Measurements from ENCODE around the gene TYMP. TPM values are rescaled to one million over a fixed set of nuclear protein-coding genes. Genes with fewer than 3 reads are reported as not detected.

Gene TYMP
- total and polyA plus RNA-seq, 2 of the 8 experiments (the other 6 are each of a cell fraction or from before 2014, with no cell fraction given) = 0.43 to 0.48 TPM

DNA sequence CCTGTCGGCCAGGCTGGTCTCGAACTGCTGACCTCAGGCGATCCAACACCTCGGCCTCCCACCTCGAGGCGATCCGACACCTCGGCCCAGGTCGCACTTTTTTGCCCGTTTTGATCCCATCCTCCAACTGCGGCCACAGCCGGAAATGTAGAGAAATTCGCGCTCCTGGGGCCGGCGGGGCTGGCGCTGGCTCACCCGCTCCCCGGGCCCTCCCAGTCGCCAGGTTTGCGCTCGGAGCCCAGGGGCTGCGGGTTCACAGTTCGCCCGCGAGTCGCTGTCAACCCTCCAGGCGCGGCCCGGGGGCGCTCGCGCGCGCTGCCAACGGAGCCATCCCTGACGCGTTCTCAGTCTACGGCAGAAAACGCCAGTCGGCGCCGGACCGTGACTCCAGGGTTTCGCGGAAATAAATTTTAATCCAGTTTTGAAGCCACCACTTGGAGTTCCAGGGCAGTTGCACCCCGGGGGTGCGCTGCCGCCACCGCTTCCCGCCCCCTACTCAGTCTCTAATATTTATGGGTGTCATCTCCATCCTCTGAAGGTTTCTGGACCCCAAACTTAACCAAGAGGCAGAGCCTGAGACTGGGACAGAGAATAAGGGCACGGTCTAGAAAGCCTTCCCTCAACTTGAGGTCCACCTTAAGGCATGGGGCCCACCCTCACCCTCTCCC, 14.4 kb upstream of the TYMP start (continued):
- TF ChIP-seq, protein P1, sequence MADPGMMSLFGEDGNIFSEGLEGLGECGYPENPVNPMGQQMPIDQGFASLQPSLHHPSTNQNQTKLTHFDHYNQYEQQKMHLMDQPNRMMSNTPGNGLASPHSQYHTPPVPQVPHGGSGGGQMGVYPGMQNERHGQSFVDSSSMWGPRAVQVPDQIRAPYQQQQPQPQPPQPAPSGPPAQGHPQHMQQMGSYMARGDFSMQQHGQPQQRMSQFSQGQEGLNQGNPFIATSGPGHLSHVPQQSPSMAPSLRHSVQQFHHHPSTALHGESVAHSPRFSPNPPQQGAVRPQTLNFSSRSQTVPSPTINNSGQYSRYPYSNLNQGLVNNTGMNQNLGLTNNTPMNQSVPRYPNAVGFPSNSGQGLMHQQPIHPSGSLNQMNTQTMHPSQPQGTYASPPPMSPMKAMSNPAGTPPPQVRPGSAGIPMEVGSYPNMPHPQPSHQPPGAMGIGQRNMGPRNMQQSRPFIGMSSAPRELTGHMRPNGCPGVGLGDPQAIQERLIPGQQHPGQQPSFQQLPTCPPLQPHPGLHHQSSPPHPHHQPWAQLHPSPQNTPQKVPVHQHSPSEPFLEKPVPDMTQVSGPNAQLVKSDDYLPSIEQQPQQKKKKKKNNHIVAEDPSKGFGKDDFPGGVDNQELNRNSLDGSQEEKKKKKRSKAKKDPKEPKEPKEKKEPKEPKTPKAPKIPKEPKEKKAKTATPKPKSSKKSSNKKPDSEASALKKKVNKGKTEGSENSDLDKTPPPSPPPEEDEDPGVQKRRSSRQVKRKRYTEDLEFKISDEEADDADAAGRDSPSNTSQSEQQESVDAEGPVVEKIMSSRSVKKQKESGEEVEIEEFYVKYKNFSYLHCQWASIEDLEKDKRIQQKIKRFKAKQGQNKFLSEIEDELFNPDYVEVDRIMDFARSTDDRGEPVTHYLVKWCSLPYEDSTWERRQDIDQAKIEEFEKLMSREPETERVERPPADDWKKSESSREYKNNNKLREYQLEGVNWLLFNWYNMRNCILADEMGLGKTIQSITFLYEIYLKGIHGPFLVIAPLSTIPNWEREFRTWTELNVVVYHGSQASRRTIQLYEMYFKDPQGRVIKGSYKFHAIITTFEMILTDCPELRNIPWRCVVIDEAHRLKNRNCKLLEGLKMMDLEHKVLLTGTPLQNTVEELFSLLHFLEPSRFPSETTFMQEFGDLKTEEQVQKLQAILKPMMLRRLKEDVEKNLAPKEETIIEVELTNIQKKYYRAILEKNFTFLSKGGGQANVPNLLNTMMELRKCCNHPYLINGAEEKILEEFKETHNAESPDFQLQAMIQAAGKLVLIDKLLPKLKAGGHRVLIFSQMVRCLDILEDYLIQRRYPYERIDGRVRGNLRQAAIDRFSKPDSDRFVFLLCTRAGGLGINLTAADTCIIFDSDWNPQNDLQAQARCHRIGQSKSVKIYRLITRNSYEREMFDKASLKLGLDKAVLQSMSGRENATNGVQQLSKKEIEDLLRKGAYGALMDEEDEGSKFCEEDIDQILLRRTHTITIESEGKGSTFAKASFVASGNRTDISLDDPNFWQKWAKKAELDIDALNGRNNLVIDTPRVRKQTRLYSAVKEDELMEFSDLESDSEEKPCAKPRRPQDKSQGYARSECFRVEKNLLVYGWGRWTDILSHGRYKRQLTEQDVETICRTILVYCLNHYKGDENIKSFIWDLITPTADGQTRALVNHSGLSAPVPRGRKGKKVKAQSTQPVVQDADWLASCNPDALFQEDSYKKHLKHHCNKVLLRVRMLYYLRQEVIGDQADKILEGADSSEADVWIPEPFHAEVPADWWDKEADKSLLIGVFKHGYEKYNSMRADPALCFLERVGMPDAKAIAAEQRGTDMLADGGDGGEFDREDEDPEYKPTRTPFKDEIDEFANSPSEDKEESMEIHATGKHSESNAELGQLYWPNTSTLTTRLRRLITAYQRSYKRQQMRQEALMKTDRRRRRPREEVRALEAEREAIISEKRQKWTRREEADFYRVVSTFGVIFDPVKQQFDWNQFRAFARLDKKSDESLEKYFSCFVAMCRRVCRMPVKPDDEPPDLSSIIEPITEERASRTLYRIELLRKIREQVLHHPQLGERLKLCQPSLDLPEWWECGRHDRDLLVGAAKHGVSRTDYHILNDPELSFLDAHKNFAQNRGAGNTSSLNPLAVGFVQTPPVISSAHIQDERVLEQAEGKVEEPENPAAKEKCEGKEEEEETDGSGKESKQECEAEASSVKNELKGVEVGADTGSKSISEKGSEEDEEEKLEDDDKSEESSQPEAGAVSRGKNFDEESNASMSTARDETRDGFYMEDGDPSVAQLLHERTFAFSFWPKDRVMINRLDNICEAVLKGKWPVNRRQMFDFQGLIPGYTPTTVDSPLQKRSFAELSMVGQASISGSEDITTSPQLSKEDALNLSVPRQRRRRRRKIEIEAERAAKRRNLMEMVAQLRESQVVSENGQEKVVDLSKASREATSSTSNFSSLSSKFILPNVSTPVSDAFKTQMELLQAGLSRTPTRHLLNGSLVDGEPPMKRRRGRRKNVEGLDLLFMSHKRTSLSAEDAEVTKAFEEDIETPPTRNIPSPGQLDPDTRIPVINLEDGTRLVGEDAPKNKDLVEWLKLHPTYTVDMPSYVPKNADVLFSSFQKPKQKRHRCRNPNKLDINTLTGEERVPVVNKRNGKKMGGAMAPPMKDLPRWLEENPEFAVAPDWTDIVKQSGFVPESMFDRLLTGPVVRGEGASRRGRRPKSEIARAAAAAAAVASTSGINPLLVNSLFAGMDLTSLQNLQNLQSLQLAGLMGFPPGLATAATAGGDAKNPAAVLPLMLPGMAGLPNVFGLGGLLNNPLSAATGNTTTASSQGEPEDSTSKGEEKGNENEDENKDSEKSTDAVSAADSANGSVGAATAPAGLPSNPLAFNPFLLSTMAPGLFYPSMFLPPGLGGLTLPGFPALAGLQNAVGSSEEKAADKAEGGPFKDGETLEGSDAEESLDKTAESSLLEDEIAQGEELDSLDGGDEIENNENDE (IDR thresholded peaks at IDR 0.05; ENCODE audit: insufficient replicate concordance, low read length) = no peak
- TF ChIP-seq TBP (IDR thresholded peaks at IDR 0.05; ENCODE audit: low read depth, low read length) = peak; percentile 66
- TF ChIP-seq YY1 (IDR thresholded peaks at IDR 0.05; ENCODE audit: low read depth, low read length) = peak; percentile 49; the same call in 1 of the 2 replicates
- no peak for TF ChIP-seq BCL11A (IDR thresholded peaks at IDR 0.05; ENCODE audit: low read depth in 2 of 2, low read length in 2 of 2)
- no peak for TF ChIP-seq CHD1 (IDR thresholded peaks at IDR 0.05; ENCODE audit: low read depth, low read length)
- no peak for TF ChIP-seq CTBP2 (IDR thresholded peaks at IDR 0.05; ENCODE audit: borderline replicate concordance, insufficient read depth, insufficient read length, low read length)
- TF ChIP-seq BACH1 (IDR thresholded peaks at IDR 0.05; ENCODE audit: low read length) = no peak
